K562 (cell line): ENCODE data around the gene RPL26.

Experiments used
- ATF6 ChIP-seq: sonication (generic); formaldehyde crosslinking; IDR thresholded peaks from 2 replicates; pipeline ENCODE4 v1.4.0; 2020; ENCODE audit warnings: mild to moderate bottlenecking, missing genetic modification reagents
- ATF7 ChIP-seq: fragments of 450-650 bp; IDR thresholded peaks from 2 replicates; pipeline ENCODE4 v1.7.1; 2014; ENCODE audit warnings: mild to moderate bottlenecking, moderate library complexity
- CAMTA2 ChIP-seq: fragments of 250-450 bp; sonication (Bioruptor Pico); conservative IDR thresholded peaks from 2 replicates; pipeline ENCODE4 v1.5.1; 2022
- GTF2A2 ChIP-seq: IDR thresholded peaks from 2 replicates; pipeline ENCODE4 v1.6.1; 2016; ENCODE audit warnings: mild to moderate bottlenecking, missing genetic modification characterization, missing compliant biosample characterization
- HDAC2 ChIP-seq: fragments of 450-650 bp; IDR thresholded peaks from 2 replicates; pipeline ENCODE4 v1.6.1; 2016; ENCODE audit warnings: mild to moderate bottlenecking
- MECOM ChIP-seq: fragments of 250-450 bp; sonication (Bioruptor Pico); IDR thresholded peaks from 2 replicates; pipeline ENCODE4 v1.8.0; 2022; ENCODE audit warnings: inconsistent platforms
- NFIC ChIP-seq: fragments of 450-650 bp; IDR thresholded peaks from 2 replicates; pipeline ENCODE4 v1.6.1; 2017; ENCODE audit warnings: mild to moderate bottlenecking, inconsistent platforms
- POLR2A ChIP-seq: fragments of 450-650 bp; conservative IDR thresholded peaks from 2 replicates; pipeline ENCODE4 v1.6.1; 2016
- POLR2AphosphoS2 ChIP-seq: IDR thresholded peaks from 2 replicates; pipeline ENCODE4 v1.6.1; 2012; ENCODE audit warnings: low read length, improper control_type of control experiment
- SIX5 ChIP-seq, 2 experiments: IDR thresholded peaks; 2 replicates each; pipeline ENCODE4 v1.6.1; 2011; ENCODE audit warnings: low read length in 2 of 2, borderline replicate concordance in 1 of 2, low read depth in 1 of 2, mild to moderate bottlenecking in 1 of 2, moderate library complexity in 1 of 2; ENCODE audit not compliant: insufficient read depth in 1 of 2
- SMC3 ChIP-seq: conservative IDR thresholded peaks from 2 replicates; pipeline ENCODE4 v1.6.1; 2011; ENCODE audit warnings: low read depth, low read length, improper control_type of control experiment; ENCODE audit not compliant: insufficient read depth
- TEAD4 ChIP-seq, 2 experiments: sonication (generic) in 1 of 2; formaldehyde crosslinking in 1 of 2; IDR thresholded peaks; 2 replicates each; pipeline versions ENCODE4 v1.6.1 to v1.8.0; 2012 to 2022; ENCODE audit warnings: borderline replicate concordance in 1 of 2, inconsistent platforms in 1 of 2, low read length in 1 of 2, mild to moderate bottlenecking in 1 of 2, missing genetic modification reagents in 1 of 2
- ZBTB1 ChIP-seq: sonication (generic); formaldehyde crosslinking; IDR thresholded peaks from 2 replicates; pipeline ENCODE4 v1.8.1; 2023; ENCODE audit warnings: missing genetic modification reagents, low read depth, mild to moderate bottlenecking, borderline replicate concordance

GRCh38 chr17:8402921-8403536, 20.0 kb upstream of the RPL26 start:
- TF ChIP-seq POLR2AphosphoS2 (no peak), NFIC (no peak), CAMTA2 (CRISPR knock-in tag) (no peak), HDAC2 (no peak), ZBTB1 (CRISPR knock-in tag) (no peak), POLR2A (no peak), ATF7 (no peak), TEAD4 (IDR thresholded peaks at IDR 0.05; ENCODE audit: low read length) (no peak), TEAD4 (CRISPR knock-in tag; IDR thresholded peaks at IDR 0.05; ENCODE audit: borderline replicate concordance) (no peak), GTF2A2 (no peak), SIX5 (IDR thresholded peaks at IDR 0.05; ENCODE audit: borderline replicate concordance in 1 of 2, insufficient read depth in 1 of 2, low read depth in 1 of 2, low read length in 2 of 2) (no peak), ATF6 (no peak), SMC3 (no peak), MECOM (CRISPR knock-in tag) (no peak)
